LNCaP clone FGC (cell line): Measurements from ENCODE around the gene GRAP2.

Source experiments
- DNase-seq: peaks from one replicate; pipeline ENCODE4 v3.0.0-alpha.2; 2011; ENCODE audit warnings: low read depth
- H3K4me3 ChIP-seq: 2 replicates; pipeline ENCODE4 v1.5.1; 2011; ENCODE audit warnings: mild to moderate bottlenecking, low read depth, low read length, control low read depth
- TF ChIP-seq, protein P1 (sequence below): IDR thresholded peaks from 2 replicates; pipeline ENCODE4 v1.5.1; 2012; ENCODE audit warnings: mild to moderate bottlenecking; ENCODE audit not compliant: control insufficient read depth, insufficient read depth; ENCODE audit errors: extremely low read depth

GRAP2 gene

DNA sequence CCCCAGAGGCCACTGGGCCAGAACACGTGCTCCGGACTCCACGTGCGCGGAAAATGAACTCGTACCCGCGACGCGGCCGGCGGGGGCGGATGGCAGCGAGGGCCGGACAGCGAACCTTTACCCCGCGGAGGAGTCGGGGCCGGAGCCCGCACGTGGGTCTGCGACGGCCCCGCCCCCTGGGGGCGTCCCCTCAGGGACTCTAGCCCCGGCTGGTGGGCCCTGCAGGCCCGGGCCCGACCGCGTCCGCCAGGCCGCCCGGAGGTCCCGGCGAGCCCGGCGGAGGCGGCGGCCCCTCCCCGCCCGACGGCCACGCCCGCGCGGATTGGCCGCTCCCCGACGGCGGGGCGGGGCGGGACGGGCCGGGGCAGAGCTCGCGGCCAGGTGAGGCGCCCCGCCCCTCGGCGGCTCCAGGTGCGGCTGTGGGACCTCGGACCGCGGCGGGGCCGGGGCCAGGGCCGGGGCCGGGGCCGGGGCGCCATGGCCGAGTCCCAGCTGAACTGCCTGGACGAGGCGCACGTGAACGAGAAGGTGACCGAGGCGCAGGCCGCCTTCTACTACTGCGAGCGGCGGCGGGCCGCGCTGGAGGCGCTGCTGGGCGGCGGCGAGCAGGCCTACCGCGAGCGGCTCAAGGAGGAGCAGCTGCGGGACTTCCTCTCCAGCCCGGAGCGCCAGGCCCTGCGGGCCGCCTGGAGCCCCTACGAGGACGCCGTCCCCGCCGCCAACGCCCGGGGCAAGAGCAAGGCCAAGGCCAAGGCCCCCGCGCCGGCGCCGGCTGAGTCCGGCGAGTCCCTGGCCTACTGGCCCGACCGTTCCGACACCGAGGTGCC lies 93.9 kb downstream of the GRAP2 start, which contains the start of gene FAM83F:
Gene FAM83F, plus strand, starts transcription at position 389 of the 827 bp plus-strand sequence. Its CDS starts 89 bp downstream, at position 478.
- H3K4me3 ChIP-seq = peak within 1 kb of the TSS; percentile 73
- TF ChIP-seq, protein P1, sequence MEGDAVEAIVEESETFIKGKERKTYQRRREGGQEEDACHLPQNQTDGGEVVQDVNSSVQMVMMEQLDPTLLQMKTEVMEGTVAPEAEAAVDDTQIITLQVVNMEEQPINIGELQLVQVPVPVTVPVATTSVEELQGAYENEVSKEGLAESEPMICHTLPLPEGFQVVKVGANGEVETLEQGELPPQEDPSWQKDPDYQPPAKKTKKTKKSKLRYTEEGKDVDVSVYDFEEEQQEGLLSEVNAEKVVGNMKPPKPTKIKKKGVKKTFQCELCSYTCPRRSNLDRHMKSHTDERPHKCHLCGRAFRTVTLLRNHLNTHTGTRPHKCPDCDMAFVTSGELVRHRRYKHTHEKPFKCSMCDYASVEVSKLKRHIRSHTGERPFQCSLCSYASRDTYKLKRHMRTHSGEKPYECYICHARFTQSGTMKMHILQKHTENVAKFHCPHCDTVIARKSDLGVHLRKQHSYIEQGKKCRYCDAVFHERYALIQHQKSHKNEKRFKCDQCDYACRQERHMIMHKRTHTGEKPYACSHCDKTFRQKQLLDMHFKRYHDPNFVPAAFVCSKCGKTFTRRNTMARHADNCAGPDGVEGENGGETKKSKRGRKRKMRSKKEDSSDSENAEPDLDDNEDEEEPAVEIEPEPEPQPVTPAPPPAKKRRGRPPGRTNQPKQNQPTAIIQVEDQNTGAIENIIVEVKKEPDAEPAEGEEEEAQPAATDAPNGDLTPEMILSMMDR = no peak
- DNase-seq = no peak

DNA sequence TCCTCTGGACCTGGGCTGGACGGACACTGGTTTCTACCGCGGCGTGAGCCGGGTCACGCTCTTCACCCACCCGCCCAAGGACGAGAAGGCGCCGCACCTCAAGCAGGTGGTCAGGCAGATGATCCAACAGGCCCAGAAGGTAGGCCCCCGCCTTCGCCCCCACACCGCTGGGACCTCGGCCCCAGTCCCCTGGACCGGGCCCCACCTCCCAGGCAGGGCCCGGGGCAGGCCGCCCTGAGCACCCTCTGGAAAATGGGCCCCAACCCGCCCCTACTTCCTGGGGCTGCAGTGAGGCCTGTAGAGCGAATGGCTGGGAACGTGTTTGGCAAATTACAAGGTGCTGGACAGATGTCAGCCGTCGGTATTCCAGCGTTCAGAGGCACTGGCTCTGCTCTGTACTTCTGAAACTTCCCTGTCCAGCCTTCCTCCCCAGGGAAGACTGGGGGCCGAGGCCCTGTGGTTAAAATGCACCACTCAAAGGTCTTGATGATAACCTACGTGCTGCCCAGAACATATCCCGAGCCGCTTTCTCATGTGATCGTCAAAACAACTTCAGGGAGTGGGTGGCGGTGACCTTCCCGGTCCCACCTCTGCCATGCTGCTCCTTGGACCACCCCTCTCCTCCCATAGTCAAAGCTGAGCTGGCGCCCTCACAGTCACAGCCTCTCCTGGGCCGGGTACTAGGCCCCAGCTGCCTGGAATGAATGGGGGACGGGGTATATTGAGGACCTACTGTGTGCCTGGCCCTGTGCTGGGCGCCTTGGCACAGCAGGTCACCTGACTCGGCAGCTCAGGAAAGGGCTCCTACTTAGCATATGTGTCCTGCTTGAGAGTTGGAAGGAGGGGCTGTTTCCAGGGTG lies 94.7 kb downstream of the GRAP2 start:
- TF ChIP-seq, protein P1 = no peak
- no peak for DNase-seq
- peak overlapping the region; percentile 73 for H3K4me3 ChIP-seq

DNA sequence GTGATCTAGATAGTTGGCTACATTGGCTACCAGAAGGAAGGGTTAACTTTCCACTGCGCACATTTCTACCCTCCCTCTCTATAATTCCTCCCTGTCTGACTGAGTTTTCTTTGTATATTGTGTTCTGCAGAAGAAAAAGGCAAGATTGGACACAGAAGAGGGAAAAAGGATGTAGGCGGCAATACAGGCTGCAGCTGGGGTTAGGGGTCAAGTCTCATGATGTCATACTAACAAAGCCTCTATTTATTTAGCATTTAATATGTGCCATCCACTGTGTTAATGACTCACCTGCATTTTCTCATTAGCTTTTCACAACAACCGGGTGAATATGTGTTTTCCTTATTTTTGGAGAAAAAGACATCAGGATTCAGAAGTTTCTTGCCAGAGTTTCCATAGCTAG lies 95.8 kb downstream of the GRAP2 start:
- DNase-seq = no peak
- TF ChIP-seq, protein P1 = no peak
- peak overlapping the region; percentile 73 for H3K4me3 ChIP-seq

DNA sequence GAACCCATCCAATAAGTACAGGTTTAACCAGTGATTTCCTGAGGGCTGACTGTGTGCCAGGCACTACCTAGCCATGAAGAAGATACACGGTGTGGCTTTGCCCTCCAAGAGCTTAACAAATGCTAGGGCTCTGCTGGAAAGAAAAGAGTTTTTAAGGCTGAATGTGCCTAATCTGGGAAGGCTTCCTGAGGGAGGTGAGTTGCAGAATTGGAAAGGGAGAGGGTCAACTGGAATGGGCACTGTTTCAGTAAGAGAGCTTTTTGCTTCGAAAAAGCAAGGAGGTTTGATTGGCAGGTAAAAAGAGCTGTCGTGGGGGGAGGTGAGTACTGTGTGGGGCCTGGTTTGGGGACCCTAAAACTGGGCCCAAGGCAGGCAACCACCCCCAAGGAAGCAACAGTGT lies 96.5 kb downstream of the GRAP2 start:
- TF ChIP-seq, protein P1 = no peak
- no peak for DNase-seq
- no peak overlapping the region for H3K4me3 ChIP-seq

DNA sequence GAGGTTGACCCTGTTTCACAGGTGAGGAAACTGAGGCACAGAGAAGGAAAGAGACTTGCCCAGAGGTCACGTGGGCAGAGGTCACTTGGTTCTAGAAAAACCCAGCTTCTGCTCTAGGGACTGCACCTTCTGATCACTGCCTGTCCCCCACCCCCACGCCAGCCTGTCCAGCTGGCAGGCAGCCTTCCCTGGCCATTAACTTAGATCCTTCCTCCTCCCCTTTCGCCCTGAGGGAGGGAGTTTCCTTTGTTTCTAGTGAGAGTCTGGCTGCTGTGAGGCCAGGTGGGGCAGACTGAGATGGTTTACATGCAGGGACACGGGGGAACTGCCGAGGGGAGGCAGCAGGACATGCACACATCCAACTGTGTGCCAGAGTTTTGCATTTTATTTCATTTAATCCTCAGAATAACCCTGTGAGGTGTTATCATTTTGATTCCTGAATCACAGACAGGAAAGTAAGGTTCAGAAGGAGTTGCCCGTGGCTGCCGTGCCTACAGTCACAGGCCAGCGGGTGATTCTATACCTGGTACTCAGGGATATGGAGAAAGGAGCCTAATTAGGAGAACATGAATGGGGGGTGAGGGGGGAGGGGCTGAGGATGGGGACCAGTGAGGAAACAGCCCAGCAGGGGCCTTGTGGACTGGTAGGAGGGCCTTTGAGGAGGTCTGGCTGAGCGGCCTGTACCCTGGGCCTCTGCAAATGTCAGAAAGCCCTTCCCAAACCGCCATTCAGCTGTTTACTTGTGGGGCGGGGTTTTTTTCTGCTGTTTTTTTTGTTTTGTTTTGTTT lies 97.2 kb downstream of the GRAP2 start:
- peak; percentile 79 for DNase-seq
- peak overlapping the region; percentile 34 for H3K4me3 ChIP-seq
- TF ChIP-seq, protein P1 = no peak

DNA sequence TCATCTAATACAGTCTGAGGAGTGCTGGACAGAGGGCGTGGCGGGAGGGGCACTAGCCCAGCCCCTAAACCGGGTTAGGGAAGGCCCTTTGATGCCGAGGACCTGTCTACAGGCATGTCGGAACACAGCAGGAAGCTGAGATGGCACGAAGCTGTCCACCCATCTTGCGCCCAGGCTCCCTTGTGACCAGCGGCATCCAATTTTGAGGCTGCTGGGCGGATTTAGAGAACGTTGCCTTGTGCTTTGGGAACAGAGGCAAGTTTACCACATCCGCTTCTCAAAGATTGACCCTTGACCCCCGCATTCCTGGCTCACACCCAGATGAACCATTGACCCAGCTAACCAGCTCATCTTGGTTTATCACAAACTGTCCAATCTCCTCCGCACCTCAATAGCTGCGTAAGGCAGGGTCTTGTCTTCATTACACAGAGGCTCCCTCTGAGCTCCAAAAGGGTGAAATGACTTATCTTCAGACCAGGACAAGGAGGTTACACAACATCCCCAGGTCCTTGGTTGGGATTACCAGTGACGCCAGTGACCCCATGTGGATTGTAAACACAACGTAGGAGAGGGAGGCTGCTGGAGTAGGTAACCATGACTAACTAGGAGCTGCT lies 98.4 kb downstream of the GRAP2 start:
- no peak overlapping the region for H3K4me3 ChIP-seq
- TF ChIP-seq, protein P1 = no peak
- no peak for DNase-seq
